Osteocyte (in vitro differentiated cells): ENCODE results near the gene PLCB4. TPM values are rescaled to one million over a fixed set of nuclear protein-coding genes. Genes with fewer than 3 reads are reported as not detected.
A peak's percentile ranks its signal among the peaks of the same experiment; 100 is the strongest.

Experiments
- DNase-seq: peaks from one replicate; pipeline ENCODE4 v3.0.0; 2021; ENCODE audit warnings: mixed read lengths; ENCODE audit not compliant: unreplicated experiment; ENCODE audit errors: extremely low spot score
- H3K27ac Mint-ChIP-seq: one replicate; pipeline ENCODE4 v1.8.0; 2021; ENCODE audit warnings: mild to moderate bottlenecking, mixed read lengths; ENCODE audit not compliant: unreplicated experiment
- H3K27me3 Mint-ChIP-seq: one replicate; pipeline ENCODE4 v1.8.0; 2021; ENCODE audit warnings: mixed read lengths; ENCODE audit not compliant: unreplicated experiment
- H3K36me3 Mint-ChIP-seq: one replicate; pipeline ENCODE4 v1.8.0; 2021; ENCODE audit warnings: mixed read lengths; ENCODE audit not compliant: unreplicated experiment
- H3K4me1 Mint-ChIP-seq: one replicate; pipeline ENCODE4 v1.8.0; 2021; ENCODE audit warnings: mixed read lengths; ENCODE audit not compliant: unreplicated experiment
- H3K4me3 Mint-ChIP-seq: one replicate; pipeline ENCODE4 v1.8.0; 2021; ENCODE audit warnings: mild to moderate bottlenecking, moderate library complexity, mixed read lengths; ENCODE audit not compliant: unreplicated experiment
- H3K9me3 Mint-ChIP-seq: one replicate; pipeline ENCODE4 v1.8.0; 2021; ENCODE audit warnings: mixed read lengths; ENCODE audit not compliant: unreplicated experiment
- total RNA-seq: library from RNA; stranded (reverse); gene quantifications from 2 replicates; pipeline ENCODE4 v1.2.1, GENCODE V29; 2021
- TF ChIP-seq, protein P1 (sequence below): fragments of 200-600 bp; sonication (generic); IDR thresholded peaks from 2 replicates; pipeline ENCODE4 v1.5.0; 2021; ENCODE audit warnings: antibody characterized with exemption, mild to moderate bottlenecking, moderate library complexity

PLCB4 gene
- total RNA-seq, 1 donor from 2014 or later: 5.3 TPM

GRCh38 chr20:9210356-9210755 is 141.5 kb downstream of the PLCB4 start:
- Mint-ChIP-seq H3K9me3 (no peaks in the 10 kb centered on the region), H3K4me3 (no peak overlapping the region), H3K4me1 (peaks cover 5% of the 10 kb centered on the region), H3K27ac (no peak overlapping the region), H3K27me3 (no peaks in the 10 kb centered on the region), H3K36me3 (no peaks in the 10 kb centered on the region)
- TF ChIP-seq, protein P1, sequence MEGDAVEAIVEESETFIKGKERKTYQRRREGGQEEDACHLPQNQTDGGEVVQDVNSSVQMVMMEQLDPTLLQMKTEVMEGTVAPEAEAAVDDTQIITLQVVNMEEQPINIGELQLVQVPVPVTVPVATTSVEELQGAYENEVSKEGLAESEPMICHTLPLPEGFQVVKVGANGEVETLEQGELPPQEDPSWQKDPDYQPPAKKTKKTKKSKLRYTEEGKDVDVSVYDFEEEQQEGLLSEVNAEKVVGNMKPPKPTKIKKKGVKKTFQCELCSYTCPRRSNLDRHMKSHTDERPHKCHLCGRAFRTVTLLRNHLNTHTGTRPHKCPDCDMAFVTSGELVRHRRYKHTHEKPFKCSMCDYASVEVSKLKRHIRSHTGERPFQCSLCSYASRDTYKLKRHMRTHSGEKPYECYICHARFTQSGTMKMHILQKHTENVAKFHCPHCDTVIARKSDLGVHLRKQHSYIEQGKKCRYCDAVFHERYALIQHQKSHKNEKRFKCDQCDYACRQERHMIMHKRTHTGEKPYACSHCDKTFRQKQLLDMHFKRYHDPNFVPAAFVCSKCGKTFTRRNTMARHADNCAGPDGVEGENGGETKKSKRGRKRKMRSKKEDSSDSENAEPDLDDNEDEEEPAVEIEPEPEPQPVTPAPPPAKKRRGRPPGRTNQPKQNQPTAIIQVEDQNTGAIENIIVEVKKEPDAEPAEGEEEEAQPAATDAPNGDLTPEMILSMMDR: no peak
- no peak for DNase-seq

DNA sequence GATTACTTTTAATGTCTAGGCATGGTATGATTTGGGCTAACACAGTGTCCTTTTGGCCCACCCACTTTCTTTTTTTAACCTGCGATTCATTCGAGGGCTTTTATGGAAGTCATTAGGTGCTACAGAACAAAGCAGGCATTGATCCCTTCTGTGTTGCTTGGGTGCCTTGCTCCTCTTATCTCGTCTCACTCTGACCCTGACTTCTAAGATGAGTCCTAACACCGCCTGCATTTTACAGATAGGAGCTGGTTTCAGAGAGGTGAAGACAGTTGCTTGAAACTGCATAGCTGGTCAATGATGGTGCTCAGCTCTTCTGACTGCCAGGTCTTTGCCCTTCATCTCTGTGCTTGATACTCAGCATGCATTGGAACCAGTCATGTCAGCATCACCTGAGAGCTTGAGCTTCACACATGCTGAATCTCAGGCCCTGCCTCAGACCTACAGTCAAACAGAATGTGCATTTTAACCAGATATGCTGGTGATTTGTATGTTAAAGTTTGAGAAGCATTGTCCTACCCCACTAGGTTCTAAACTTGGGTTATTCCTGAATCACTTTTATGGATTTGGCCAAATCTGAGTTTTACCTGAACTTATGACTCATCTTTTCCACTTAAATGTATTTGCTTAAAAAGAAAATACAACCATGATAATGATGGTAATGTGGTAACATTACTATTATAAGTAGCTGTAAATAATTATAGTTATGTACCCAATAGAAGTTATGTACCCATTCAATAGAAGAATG is 142.3 kb downstream of the PLCB4 start:
- DNase-seq: no peak
- Mint-ChIP-seq H3K9me3 (no peaks in the 10 kb centered on the region), H3K4me1 (peaks cover 5% of the 10 kb centered on the region), H3K4me3 (no peak overlapping the region), H3K36me3 (no peaks in the 10 kb centered on the region), H3K27me3 (no peaks in the 10 kb centered on the region), H3K27ac (no peak overlapping the region)
- TF ChIP-seq, protein P1: no peak

- TF ChIP-seq, protein P1: no peak
- Mint-ChIP-seq H3K9me3 (no peaks in the 10 kb centered on the region), H3K27ac (no peak overlapping the region), H3K36me3 (no peaks in the 10 kb centered on the region), H3K4me3 (no peak overlapping the region), H3K27me3 (no peaks in the 10 kb centered on the region), H3K4me1 (peaks cover 7% of the 10 kb centered on the region)
- no peak for DNase-seq
Observed at GRCh38 chr20:9212735-9213134, 143.8 kb downstream of the PLCB4 start.

GRCh38 chr20:9214685-9215084 is 145.8 kb downstream of the PLCB4 start:
- Mint-ChIP-seq H3K27me3 (no peaks in the 10 kb centered on the region), H3K4me3 (no peak overlapping the region), H3K9me3 (no peaks in the 10 kb centered on the region), H3K27ac (no peak overlapping the region), H3K36me3 (no peaks in the 10 kb centered on the region), H3K4me1 (peaks cover 13% of the 10 kb centered on the region)
- TF ChIP-seq, protein P1: no peak
- no peak for DNase-seq

GRCh38 chr20:9215539-9215938 is 146.7 kb downstream of the PLCB4 start:
- H3K4me1 Mint-ChIP-seq: peaks cover 13% of the 10 kb centered on the region
- no peaks in the 10 kb centered on the region for H3K27me3 Mint-ChIP-seq
- TF ChIP-seq, protein P1: peak; percentile 44
- no peak for DNase-seq
- no peaks in the 10 kb centered on the region for H3K9me3 Mint-ChIP-seq
- H3K27ac Mint-ChIP-seq: no peak overlapping the region
- no peaks in the 10 kb centered on the region for H3K36me3 Mint-ChIP-seq
- H3K4me3 Mint-ChIP-seq: no peak overlapping the region
